ENCODE measurements around the gene FAM209B.

DNA sequence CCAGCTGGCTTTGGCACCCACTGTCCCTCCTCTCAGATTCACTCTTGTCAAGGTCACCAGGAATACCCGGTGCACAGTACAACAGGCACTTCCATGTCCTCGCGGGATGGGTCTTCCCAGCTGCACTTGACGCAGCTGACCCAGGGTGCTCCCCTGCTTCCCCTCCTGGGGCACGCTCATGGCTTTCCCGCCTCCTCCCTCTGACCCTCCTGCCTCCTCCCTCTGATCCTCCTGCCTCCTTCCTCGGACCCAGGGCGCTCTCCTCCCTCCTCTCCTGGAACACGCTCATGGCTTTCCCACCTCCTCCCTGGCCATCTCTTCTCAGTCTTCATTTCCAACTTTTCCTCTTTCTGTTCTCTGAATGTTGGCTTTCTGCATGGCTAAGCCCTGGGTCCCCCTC is 42.1 kb downstream of the FAM209B start:
- TF ChIP-seq, protein P1, sequence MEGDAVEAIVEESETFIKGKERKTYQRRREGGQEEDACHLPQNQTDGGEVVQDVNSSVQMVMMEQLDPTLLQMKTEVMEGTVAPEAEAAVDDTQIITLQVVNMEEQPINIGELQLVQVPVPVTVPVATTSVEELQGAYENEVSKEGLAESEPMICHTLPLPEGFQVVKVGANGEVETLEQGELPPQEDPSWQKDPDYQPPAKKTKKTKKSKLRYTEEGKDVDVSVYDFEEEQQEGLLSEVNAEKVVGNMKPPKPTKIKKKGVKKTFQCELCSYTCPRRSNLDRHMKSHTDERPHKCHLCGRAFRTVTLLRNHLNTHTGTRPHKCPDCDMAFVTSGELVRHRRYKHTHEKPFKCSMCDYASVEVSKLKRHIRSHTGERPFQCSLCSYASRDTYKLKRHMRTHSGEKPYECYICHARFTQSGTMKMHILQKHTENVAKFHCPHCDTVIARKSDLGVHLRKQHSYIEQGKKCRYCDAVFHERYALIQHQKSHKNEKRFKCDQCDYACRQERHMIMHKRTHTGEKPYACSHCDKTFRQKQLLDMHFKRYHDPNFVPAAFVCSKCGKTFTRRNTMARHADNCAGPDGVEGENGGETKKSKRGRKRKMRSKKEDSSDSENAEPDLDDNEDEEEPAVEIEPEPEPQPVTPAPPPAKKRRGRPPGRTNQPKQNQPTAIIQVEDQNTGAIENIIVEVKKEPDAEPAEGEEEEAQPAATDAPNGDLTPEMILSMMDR (IDR thresholded peaks at IDR 0.05; ENCODE audit: low read depth, low read length, poor library complexity, severe bottlenecking), result no peak
- no peak for TF ChIP-seq EZH2phosphoT487 (IDR thresholded peaks at IDR 0.05; ENCODE audit: borderline replicate concordance, low read length)

Data from DOHH2 (cell line).